Neural cell (in vitro differentiated cells): Measurements from ENCODE around the gene HSD17B8. TPM values are rescaled to one million over a fixed set of nuclear protein-coding genes. Genes with fewer than 3 reads are reported as not detected.

Experiments
- H2AFZ ChIP-seq: fragments of 200-600, 300-800 bp; sonication (generic), shearing (Covaris generic); 2 replicates; pipeline ENCODE4 v1.6.0; 2014; ENCODE audit warnings: low read depth, mild to moderate bottlenecking, antibody characterized with exemption, low read length, moderate library complexity
- H3F3A ChIP-seq: fragments of 200-600 bp; shearing (Covaris generic); 2 replicates; pipeline ENCODE4 v1.6.1; 2016; ENCODE audit warnings: mild to moderate bottlenecking, moderate library complexity, mixed read lengths, antibody characterized with exemption, low read length; ENCODE audit not compliant: insufficient read depth, poor library complexity, severe bottlenecking
- H3K27ac ChIP-seq: fragments of 200-600, 300-800 bp; sonication (generic), shearing (Covaris generic); 2 replicates; pipeline ENCODE4 v1.5.1; 2014; ENCODE audit warnings: mild to moderate bottlenecking, low read length, moderate library complexity
- H3K27me3 ChIP-seq: fragments of 300-800, 200-600 bp; sonication (generic), shearing (Covaris generic); 2 replicates; pipeline ENCODE4 v1.6.0; 2014; ENCODE audit warnings: mild to moderate bottlenecking, low read depth, low read length, moderate library complexity; ENCODE audit not compliant: insufficient read depth
- H3K36me3 ChIP-seq: fragments of 300-800, 200-600 bp; sonication (generic), shearing (Covaris generic); 2 replicates; pipeline ENCODE4 v1.5.1; 2014; ENCODE audit warnings: mild to moderate bottlenecking, antibody characterized with exemption, low read length, moderate library complexity; ENCODE audit not compliant: insufficient read depth
- H3K4me2 ChIP-seq: fragments of 300-800, 200-600 bp; sonication (generic), shearing (Covaris generic); 2 replicates; pipeline ENCODE4 v1.6.0; 2014; ENCODE audit warnings: mild to moderate bottlenecking, low read length
- H3K4me3 ChIP-seq: fragments of 300-800, 200-600 bp; sonication (generic), shearing (Covaris generic); 2 replicates; pipeline ENCODE4 v1.5.1; 2014; ENCODE audit warnings: mild to moderate bottlenecking, low read length, moderate library complexity
- H3K79me2 ChIP-seq: fragments of 200-600 bp; shearing (Covaris generic); replicated peaks from 2 replicates; pipeline ENCODE4 v1.6.0; 2014; ENCODE audit warnings: mild to moderate bottlenecking, low read length, moderate library complexity; ENCODE audit not compliant: insufficient read depth
- H3K9ac ChIP-seq: fragments of 300-800, 200-600 bp; sonication (generic), shearing (Covaris generic); 2 replicates; pipeline ENCODE4 v1.6.1; 2016; ENCODE audit warnings: mild to moderate bottlenecking, low read length, mixed read lengths
- H3K9me2 ChIP-seq: fragments of 200-600 bp; shearing (Covaris generic); 2 replicates; pipeline ENCODE4 v1.6.1; 2016; ENCODE audit warnings: mild to moderate bottlenecking, low read length, mixed read lengths; ENCODE audit not compliant: insufficient read depth
- H3K9me3 ChIP-seq: fragments of 200-600, 300-800 bp; sonication (generic), shearing (Covaris generic); 2 replicates; pipeline ENCODE4 v1.6.1; 2016; ENCODE audit warnings: mild to moderate bottlenecking, mixed run types, low read length, moderate library complexity, mixed read lengths
- H4K20me1 ChIP-seq: fragments of 200-600 bp; shearing (Covaris generic); 2 replicates; pipeline ENCODE4 v1.6.1; 2016; ENCODE audit warnings: mild to moderate bottlenecking, mixed run types; ENCODE audit not compliant: insufficient read depth
- EP300 ChIP-seq: fragments of 450-650 bp; conservative IDR thresholded peaks from 2 replicates; pipeline ENCODE4 v1.6.1; 2014; ENCODE audit warnings: antibody characterized with exemption, mild to moderate bottlenecking, moderate library complexity; ENCODE audit not compliant: poor library complexity, severe bottlenecking
- EZH2 ChIP-seq: fragments of 200-600, 300-800 bp; shearing (Covaris generic), sonication (generic); IDR thresholded peaks from 2 replicates; pipeline ENCODE4 v1.6.1; 2014; ENCODE audit warnings: antibody characterized with exemption, low read length, borderline replicate concordance, mild to moderate bottlenecking; ENCODE audit not compliant: insufficient read depth, poor library complexity, severe bottlenecking
- MXI1 ChIP-seq: fragments of 450-650 bp; conservative IDR thresholded peaks from 2 replicates; pipeline ENCODE4 v1.6.1; 2014; ENCODE audit warnings: antibody characterized with exemption, mild to moderate bottlenecking; ENCODE audit not compliant: poor library complexity, severe bottlenecking
- POLR2AphosphoS5 ChIP-seq: IDR thresholded peaks from 2 replicates; pipeline ENCODE4 v1.6.1; 2012
- RAD21 ChIP-seq: fragments of 450-650 bp; conservative IDR thresholded peaks from 2 replicates; pipeline ENCODE4 v1.6.1; 2014; ENCODE audit warnings: antibody characterized with exemption, mild to moderate bottlenecking, moderate library complexity
- SMC3 ChIP-seq: fragments of 450-650 bp; conservative IDR thresholded peaks from 2 replicates; pipeline ENCODE4 v1.6.1; 2014; ENCODE audit warnings: antibody characterized with exemption, mild to moderate bottlenecking, moderate library complexity; ENCODE audit not compliant: poor library complexity
- TAF1 ChIP-seq: IDR thresholded peaks from 2 replicates; pipeline ENCODE4 v1.6.1; 2012; ENCODE audit warnings: low read depth
- polyA plus RNA-seq: library from polyadenylated mRNA; depleted of rRNA; stranded (reverse); fragments of >200 nt; gene quantifications from 2 replicates; pipeline ENCODE4 v1.2.3, GENCODE V29; 2014
- TF ChIP-seq, protein P1 (sequence below): fragments of 450-650 bp; IDR thresholded peaks from 2 replicates; pipeline ENCODE4 v1.5.1; 2014; ENCODE audit warnings: antibody characterized with exemption, mild to moderate bottlenecking, moderate library complexity; ENCODE audit not compliant: poor library complexity, severe bottlenecking
- TF ChIP-seq, protein P2 (sequence below): IDR thresholded peaks from 2 replicates; pipeline ENCODE4 v1.6.1; 2012; ENCODE audit warnings: borderline replicate concordance

The HSD17B8 gene
- polyA plus RNA-seq, 1 donor from 2014 or later = 7.3 TPM

DNA sequence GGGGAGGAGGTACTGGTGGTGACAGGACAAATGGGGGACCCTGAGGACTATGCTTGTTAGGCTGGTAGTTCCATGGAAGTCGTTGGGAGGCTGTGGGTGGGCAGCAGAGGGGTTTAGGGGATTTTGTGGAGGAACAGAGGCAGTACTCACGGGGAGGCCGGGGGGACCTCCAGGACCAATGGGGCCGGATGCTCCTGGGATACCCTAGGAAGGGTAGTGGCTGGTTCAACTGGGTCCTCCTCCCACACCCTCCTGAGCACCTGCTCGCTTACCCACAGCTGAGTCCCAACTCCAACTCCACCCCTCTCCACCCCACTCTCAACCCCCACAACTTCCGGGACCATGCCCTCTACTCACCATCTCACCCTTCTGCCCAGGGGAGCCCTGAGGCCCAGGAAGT, 38.1 kb upstream of the HSD17B8 start:
- Histone ChIP-seq H3K4me3 (no peak overlapping the region), H3K4me2 (no peak overlapping the region), H3K27me3 (peaks cover 7% of the 10 kb centered on the region), H3K36me3 (no peaks in the 10 kb centered on the region), H4K20me1 (no peaks in the 10 kb centered on the region), H3K79me2 (no peaks in the 10 kb centered on the region), H3K9me3 (no peaks in the 10 kb centered on the region), H2AFZ (no peak overlapping the region), H3K9me2 (no peaks in the 10 kb centered on the region), H3K9ac (no peak overlapping the region), H3F3A (no peaks in the 10 kb centered on the region), H3K27ac (no peak overlapping the region)
- TF ChIP-seq, protein P1, sequence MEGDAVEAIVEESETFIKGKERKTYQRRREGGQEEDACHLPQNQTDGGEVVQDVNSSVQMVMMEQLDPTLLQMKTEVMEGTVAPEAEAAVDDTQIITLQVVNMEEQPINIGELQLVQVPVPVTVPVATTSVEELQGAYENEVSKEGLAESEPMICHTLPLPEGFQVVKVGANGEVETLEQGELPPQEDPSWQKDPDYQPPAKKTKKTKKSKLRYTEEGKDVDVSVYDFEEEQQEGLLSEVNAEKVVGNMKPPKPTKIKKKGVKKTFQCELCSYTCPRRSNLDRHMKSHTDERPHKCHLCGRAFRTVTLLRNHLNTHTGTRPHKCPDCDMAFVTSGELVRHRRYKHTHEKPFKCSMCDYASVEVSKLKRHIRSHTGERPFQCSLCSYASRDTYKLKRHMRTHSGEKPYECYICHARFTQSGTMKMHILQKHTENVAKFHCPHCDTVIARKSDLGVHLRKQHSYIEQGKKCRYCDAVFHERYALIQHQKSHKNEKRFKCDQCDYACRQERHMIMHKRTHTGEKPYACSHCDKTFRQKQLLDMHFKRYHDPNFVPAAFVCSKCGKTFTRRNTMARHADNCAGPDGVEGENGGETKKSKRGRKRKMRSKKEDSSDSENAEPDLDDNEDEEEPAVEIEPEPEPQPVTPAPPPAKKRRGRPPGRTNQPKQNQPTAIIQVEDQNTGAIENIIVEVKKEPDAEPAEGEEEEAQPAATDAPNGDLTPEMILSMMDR = no peak
- TF ChIP-seq MXI1 = no peak
- no peak for TF ChIP-seq EZH2
- no peak for TF ChIP-seq TAF1
- TF ChIP-seq RAD21 = no peak
- TF ChIP-seq SMC3 = no peak
- TF ChIP-seq, protein P2, sequence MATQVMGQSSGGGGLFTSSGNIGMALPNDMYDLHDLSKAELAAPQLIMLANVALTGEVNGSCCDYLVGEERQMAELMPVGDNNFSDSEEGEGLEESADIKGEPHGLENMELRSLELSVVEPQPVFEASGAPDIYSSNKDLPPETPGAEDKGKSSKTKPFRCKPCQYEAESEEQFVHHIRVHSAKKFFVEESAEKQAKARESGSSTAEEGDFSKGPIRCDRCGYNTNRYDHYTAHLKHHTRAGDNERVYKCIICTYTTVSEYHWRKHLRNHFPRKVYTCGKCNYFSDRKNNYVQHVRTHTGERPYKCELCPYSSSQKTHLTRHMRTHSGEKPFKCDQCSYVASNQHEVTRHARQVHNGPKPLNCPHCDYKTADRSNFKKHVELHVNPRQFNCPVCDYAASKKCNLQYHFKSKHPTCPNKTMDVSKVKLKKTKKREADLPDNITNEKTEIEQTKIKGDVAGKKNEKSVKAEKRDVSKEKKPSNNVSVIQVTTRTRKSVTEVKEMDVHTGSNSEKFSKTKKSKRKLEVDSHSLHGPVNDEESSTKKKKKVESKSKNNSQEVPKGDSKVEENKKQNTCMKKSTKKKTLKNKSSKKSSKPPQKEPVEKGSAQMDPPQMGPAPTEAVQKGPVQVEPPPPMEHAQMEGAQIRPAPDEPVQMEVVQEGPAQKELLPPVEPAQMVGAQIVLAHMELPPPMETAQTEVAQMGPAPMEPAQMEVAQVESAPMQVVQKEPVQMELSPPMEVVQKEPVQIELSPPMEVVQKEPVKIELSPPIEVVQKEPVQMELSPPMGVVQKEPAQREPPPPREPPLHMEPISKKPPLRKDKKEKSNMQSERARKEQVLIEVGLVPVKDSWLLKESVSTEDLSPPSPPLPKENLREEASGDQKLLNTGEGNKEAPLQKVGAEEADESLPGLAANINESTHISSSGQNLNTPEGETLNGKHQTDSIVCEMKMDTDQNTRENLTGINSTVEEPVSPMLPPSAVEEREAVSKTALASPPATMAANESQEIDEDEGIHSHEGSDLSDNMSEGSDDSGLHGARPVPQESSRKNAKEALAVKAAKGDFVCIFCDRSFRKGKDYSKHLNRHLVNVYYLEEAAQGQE = no peak
- TF ChIP-seq POLR2AphosphoS5 = no peak
- TF ChIP-seq EP300 = no peak

DNA sequence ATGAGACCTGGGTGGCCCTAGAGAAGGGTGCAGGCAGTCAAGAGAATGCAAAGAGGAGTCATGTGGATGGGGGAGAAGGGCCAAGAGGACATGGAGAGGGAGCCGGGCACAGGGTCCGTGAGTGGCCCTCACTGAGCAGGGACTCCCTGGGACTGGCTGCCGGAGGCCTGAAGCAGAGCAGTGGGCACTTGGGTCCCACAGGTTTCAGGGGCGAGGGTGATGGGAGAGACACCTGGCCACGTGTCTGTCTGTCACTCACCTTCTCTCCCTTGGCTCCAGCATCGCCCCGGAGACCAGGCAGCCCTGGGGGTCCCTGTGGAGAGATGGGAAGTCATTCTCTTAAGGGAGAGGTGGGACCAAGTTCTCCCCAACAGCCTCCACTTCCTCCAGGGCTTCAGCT, 37.6 kb upstream of the HSD17B8 start:
- Histone ChIP-seq H4K20me1 (no peaks in the 10 kb centered on the region), H3K4me3 (no peak overlapping the region), H3K9ac (no peak overlapping the region), H3K79me2 (no peaks in the 10 kb centered on the region), H3K36me3 (no peaks in the 10 kb centered on the region), H3K9me3 (no peaks in the 10 kb centered on the region), H3F3A (no peaks in the 10 kb centered on the region), H2AFZ (no peak overlapping the region), H3K27ac (no peak overlapping the region), H3K27me3 (peaks cover 3% of the 10 kb centered on the region), H3K9me2 (no peaks in the 10 kb centered on the region), H3K4me2 (no peak overlapping the region)
- no peak for TF ChIP-seq SMC3
- no peak for TF ChIP-seq EP300
- TF ChIP-seq, protein P2 = no peak
